ENCODE data around the gene APP. TPM values are rescaled to one million over a fixed set of nuclear protein-coding genes. Genes with fewer than 3 reads are reported as not detected.

The APP gene
- total RNA-seq, 1 experiment from 2014 or later: 560 TPM

- Mint-ChIP-seq H3K4me1 (no peaks in the 10 kb centered on the region), H3K27ac (no peak overlapping the region), H3K36me3 (peaks cover 5% of the 10 kb centered on the region), H3K4me3 (no peak overlapping the region), H3K9me3 (peaks cover 27% of the 10 kb centered on the region), H3K27me3 (ENCODE audit: low read depth) (no peaks in the 10 kb centered on the region)
- ATAC-seq (no peak), DNase-seq (ENCODE audit: low spot score) (no peak)
- TF ChIP-seq KAT7 (CRISPR knock-in tag; IDR thresholded peaks at IDR 0.05; ENCODE audit: borderline replicate concordance) (no peak), NR2C2 (CRISPR knock-in tag; IDR thresholded peaks at IDR 0.05) (no peak), E2F4 (CRISPR knock-in tag; IDR thresholded peaks at IDR 0.05; ENCODE audit: borderline replicate concordance, low read depth) (no peak), ZNF425 (CRISPR knock-in tag; conservative IDR thresholded peaks at IDR 0.05) (no peak), TEAD1 (CRISPR knock-in tag; IDR thresholded peaks at IDR 0.05) (no peak)
- CTCF ChIA-PET: no interaction called here
- POLR2A ChIA-PET: no interaction called here
Measured at GRCh38 chr21:25834381-25834780, 336.2 kb downstream of the APP start.

GRCh38 chr21:25831300-25831960 lies 339.1 kb downstream of the APP start:
- Mint-ChIP-seq H3K36me3 (peaks cover 5% of the 10 kb centered on the region), H3K4me3 (no peak overlapping the region), H3K27me3 (ENCODE audit: low read depth) (no peaks in the 10 kb centered on the region), H3K9me3 (peaks cover 18% of the 10 kb centered on the region), H3K27ac (no peak overlapping the region), H3K4me1 (no peaks in the 10 kb centered on the region)
- TF ChIP-seq PRRX2 (CRISPR knock-in tag; IDR thresholded peaks at IDR 0.05) (no peak), MAX (CRISPR knock-in tag; IDR thresholded peaks at IDR 0.05) (no peak), IRF2 (CRISPR knock-in tag; IDR thresholded peaks at IDR 0.05; ENCODE audit: borderline replicate concordance, low read depth) (no peak), TP53 (CRISPR knock-in tag; IDR thresholded peaks at IDR 0.05) (no peak), NR1H2 (CRISPR knock-in tag; IDR thresholded peaks at IDR 0.05) (no peak)
- ChIA-PET POLR2A (no interaction called here), CTCF (interaction anchor here (1.1 kb wide), 1 partner anchor 30 kb away, joined by 3 read pairs; no protein-coding TSS in a partner anchor)
- ATAC-seq (no peak), DNase-seq (ENCODE audit: low spot score) (no peak)
